GM15510 (cell line): ENCODE results near the gene GRIFIN.

ENCODE experiments used
- POLR2A ChIP-seq: IDR thresholded peaks from 3 replicates; pipeline ENCODE4 v1.6.1; 2011; ENCODE audit warnings: borderline replicate concordance; ENCODE audit not compliant: insufficient read length; ENCODE audit errors: extremely low read depth

Gene GRIFIN

DNA sequence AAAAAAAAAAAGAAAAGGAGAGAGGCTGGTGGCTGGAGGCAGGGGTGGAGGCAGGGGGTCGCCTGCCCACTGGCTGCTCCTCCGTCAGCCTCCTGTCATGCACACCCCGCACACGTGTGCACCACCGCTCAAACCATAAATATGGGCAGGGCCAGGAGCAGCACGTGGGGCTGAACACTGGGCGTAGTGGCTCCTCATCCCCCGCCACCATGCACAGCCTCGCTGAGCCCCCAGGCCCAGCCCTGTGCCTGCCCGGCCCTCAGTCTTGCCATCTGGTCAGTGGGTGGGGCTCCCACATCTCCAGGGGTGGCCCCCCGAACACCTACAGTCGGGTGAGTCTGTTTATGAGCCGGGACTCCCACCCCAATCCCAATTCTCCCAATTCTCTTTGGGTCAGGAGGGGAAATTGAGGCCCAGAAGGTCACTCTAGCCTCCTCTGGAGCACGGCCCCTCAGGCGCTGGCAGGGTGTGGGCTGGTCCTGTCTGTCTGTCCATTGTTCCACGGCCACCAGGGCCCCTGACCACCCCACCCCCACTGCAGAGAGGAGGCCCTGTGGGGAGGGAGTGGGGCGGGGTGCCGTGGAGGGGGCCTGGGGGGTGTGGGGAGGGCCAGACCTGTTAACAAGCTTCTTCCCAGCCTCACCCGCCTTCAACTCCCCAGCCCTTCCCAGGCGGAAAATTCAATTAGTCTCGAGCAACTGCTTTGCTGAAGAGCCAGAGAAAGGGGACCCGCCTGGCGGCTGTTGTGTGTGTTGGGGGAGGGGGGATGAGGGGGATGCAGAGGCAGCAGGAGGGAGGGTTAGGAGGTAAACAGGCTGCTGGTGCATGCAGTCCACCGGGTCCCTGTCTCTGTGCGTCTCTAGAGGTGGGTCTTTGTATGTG, 19.5 kb upstream of the GRIFIN start:
- no peak for TF ChIP-seq POLR2A

DNA sequence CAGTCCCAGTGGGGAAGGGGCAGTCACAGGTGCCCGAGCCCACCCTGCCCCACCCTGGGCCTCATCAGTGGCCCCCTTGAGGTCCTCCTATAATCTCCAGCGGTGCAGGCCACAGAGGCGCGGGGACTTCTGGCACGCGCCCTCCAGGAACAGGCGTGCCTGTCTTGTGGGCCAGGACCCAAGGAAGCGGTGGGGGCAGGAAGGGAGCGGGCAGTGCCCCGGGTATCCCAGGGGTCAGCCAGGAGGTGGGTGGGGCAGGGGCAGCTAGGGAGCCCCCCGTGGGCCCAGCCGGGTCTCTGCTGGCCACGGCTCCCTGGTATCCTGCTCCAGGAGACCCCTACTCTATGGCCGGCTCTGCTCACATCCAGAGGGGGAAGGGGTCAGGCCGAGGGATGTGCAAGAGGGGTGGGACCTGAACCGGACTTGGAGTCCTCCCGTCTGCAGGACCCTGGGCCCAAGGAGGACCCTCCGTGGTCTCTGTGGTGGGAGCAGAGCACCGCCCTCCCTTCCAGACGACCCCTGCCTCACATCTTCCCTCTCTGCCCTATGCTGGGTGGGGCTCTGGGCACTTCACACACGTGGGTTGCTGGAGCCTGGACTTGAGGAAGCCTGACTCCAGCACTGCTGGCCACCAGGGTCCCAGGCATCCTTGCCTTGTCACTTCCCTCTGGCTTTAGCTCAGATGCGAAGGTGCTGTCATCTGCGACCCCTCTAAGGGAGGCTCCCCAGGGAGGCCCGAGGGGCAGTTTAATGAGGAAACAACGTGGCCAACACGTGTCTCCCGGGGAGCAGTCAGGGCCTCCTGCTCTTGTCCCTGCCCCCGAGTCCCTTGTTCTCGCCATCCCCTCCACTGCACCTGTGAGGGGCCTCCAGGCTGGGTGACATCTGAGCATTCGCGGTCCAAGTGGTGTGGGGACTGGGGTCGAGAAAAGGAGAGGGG, 18.3 kb upstream of the GRIFIN start:
- no peak for TF ChIP-seq POLR2A

DNA sequence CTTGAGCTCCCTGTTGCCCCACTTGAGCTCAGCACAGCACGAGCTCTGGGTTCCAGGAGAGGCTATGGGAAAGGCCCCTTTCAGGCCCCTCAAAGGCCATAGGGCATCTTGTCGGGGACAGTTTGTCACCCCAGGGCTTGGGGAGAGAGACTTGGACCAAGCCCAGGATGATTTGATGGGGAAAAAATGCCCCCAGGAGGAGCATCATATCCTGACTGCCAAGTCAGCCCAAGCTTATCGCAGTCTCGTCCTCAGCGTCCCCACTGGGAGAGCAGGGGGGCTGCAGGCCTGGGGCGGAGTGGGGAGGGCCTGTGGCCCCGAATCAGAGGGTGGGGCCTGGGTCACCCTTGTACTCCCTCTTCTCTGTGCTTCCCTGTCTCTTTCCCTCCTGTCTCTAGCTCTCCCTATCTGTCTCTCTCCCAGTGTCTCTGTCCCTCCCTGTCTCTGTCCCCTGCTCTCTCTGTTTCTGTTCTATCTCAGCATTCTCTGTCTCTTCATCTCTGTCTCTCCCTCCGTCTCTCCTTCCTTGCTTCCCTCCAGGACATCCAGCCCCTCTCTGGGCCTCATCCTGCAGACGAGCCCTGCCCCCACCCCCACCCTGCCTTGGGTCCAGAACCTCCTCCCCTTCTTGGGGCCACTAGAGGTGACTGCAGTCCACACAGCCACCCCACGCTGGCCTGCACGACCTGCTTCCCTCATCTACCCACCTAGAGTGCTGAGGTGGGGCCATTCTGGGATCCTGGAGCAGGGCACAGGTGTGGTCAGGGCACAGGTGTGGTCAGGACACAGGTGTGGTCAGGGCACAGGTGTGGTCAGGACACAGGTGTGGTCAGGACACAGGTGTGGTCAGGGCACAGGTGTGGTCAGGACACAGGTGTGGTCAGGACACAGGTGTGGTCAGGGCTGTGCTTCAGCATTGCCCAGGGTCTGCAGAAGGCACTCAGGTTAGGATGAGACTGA, 17.3 kb upstream of the GRIFIN start:
- no peak for TF ChIP-seq POLR2A

DNA sequence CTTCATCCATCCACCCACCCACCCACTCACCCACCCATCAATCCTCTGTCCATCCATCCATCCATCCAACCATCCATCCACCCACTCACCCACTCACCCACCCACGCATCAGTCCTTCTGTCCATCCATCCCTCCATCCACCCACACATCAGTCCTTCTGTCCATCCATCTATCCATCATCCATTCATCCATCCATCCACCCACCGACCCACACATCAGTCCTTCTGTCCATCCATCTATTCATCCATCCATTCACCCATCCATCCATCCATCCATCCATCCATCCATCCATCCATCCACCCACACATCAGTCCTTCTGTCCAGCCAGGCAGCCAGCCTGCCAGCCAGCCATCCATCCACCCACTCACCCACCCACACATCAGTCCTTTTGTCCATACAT, 15.8 kb upstream of the GRIFIN start:
- no peak for TF ChIP-seq POLR2A

DNA sequence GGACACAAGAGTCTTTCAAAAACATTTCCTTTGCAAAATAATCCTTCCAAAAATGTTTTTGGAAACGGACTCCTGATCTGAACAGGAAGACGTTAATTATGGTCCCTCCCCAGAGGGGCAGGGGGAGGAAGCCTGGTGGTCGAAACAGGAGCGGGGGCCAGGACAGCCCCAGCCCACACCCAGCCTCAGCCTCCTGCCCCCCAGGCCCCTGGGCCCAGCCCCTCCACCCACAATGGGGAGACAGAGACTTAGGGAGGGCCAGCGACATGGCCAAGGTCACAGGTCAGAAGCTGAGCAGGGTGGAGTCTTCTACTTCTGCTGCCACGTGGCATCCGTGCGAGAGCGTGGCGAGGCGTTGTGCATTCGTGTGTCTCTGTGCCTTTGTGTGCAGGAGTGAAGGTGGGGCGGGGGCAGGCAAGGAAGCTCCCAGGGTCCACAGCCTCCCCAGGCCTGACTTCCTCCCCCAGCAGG, 14.0 kb upstream of the GRIFIN start:
- no peak for TF ChIP-seq POLR2A

DNA sequence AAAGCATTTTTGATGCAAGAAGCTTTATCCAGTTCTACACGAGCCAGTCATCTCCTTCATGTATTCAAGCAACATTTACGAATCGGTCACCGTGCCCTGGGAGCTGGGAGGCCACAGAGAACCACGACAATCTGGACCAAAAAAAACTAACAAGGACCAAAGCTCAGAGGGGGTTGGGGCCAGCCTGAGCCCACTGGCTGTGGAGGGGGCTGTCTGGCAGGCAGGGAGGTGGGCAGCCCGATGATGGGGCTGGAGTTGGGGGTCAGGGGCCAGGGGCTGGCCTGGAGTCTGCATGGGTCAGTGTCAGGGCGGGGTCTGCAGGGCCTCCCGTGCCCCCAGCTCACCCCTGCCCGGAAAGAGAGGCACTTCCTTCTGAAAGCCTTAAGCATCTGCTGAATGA, 12.5 kb upstream of the GRIFIN start:
- no peak for TF ChIP-seq POLR2A

DNA sequence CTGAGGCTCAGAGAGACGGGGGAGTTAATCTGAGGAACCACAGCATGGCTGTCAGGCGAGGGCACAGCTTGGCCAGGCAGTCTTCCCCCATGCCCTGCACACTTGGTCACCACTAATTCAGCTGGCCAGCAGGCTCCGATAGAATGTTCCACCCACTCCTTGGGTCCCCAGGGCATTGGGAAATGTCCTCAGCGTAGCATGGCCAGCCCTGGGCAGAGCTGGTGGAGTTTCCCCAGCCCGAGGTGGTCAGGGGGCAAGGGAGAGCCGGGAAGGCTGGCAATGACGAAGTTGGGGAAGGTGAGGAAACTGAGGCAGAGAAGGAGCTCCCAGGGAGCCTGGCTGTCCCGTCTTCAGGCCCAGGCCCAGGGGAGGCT, 12.1 kb upstream of the GRIFIN start:
- no peak for TF ChIP-seq POLR2A

DNA sequence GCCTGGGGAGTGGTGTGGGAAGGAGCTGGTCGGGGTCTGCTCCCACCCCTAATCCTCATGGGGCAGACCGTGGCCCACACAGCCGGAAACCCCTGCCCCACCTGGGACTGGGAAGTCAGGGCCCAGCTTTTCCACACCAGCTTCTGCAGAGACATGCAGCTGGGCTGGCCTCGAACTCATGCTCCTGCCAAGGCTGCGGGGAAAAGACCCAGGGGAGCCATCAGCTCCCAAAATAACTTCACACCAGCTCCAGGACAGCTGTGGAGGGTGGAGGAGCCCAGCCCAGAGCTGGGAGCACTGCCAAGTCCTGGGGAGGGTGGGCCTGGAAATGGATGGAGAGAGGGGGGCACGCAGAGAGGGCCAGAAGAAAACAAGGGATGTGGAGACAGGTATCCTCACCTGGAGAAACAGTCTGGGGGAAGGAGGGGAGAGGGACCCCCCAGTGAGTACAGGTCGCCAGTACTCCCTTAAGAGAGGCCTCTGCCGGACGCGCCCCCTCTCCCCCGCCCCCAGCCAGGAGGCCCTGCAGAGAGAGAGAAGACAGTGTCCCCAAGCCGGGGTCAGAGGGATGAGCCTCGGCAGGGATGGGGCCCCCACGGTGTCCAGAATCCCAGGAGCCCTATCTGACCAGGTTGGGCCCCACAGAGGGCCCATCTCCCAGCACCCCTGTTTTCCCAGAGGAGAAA, 11.5 kb upstream of the GRIFIN start:
- TF ChIP-seq POLR2A: no peak

DNA sequence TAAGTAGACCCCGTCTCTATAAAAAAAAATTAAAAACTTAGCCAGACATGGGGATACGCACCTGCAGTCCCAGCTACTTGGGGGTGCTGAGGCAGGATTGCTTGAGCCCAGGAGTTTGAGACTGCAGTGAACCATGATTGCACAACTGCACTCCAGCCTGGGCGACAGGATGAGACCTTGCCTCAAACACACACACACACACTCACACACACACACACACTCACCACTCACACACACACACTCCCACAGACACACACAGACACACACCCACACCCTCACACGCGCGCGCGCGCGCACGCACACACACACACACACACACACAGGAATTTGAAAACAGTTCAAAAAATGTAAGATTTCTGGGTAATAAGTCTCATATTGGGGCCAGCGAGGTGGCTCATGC, 8.7 kb upstream of the GRIFIN start:
- no peak for TF ChIP-seq POLR2A

DNA sequence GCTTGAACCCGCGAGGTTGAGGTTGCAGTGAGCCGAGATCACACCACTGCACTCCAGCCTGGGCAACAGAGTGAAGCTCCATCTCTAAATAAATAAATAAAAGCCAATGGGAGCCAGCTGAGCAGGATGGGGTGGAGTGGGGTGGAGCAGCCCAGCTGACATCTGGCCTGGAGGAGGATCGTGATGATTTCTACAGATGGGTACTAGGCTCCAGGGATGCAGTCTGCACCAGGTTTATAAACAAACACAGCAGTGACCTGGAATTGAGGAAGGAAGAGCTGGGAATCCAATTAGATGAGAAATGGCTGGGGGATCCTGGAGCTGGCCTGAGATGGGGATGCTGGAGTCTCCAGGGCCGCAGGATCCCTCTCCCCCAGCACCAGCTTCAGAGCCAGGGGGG, 7.3 kb upstream of the GRIFIN start:
- TF ChIP-seq POLR2A: no peak

DNA sequence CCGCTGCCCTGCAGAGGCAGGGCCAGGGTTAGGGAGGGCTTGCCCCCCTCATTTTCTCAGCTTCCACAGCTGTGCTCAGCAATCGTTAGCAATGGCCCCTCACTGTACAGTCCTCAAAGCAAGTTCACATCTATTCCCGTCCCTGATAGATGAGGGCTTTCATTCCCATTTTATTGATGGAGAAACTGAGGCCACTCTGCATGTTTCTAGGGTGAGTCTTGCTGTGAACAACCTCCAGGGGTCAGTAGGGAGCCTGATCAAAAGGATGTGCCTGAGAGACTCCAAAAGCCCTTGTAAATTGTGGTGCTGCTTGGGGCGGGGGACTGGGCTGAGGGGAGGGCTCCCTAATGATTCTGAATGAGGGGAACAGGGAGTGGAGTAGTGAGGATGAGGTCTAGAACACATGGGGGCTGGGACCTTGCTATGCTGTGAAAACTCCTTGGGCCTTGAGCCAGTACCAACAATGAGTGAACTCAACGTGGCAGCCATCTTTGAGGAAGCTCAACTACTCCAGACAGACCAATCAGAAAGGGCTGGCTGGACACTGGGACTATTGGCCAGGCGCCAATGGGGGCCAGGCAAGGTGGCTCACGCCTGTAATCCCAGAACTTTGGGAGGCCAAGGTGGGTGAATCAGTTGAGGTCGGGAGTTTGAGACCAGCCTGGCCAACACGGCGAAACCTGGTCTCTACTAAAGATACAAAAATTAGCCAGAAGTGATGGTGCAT, 6.7 kb upstream of the GRIFIN start:
- no peak for TF ChIP-seq POLR2A

DNA sequence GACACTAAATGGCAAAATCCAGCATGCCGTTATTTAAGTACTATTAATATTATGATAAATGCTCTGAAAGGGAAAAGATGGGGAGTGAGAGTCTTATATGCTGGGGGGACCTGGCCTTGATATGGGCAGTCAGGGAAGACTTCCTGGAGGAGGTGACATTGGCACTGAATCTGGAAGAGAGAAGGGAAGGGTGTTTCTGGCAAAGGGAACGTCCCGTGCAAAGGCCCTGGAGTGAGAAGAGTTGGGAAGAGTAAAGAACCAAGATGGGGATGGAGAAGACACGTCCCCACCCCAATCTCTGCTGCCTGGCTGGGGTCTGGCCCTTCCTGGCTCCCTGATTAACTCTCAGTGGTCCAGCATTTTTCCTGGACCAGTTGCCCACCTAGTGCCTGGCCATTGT, 5.0 kb upstream of the GRIFIN start:
- no peak for TF ChIP-seq POLR2A

DNA sequence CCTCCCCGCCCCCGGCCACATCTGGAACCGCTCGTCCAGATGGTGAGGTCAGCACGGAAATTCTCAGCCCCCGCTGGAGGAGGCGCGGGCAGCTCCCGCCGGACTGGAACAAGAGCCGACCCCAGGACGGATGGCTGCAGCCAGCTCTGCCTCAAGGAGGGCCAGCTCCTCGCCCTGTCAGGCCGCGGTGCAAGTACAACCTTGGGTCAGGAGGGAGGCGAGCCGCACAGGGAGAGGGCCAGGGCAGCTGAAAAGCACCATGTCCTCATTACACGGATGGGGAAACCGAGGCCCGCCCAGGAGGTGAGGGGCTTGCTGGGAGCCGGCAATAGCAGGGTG, 3.8 kb upstream of the GRIFIN start:
- no peak for TF ChIP-seq POLR2A
